Fibroblast of pulmonary artery (primary cell): ENCODE results near the gene CDK5RAP3.

Experiments
- DNase-seq: peaks from one replicate; pipeline ENCODE4 v3.0.0-alpha.2; 2010; ENCODE audit warnings: low read depth
- H3K4me3 ChIP-seq: replicated peaks from 2 replicates; pipeline ENCODE4 v1.5.1; 2011; ENCODE audit warnings: low read depth, mild to moderate bottlenecking, control low read depth, low read length, moderate library complexity
- CTCF ChIP-seq: IDR thresholded peaks from 2 replicates; pipeline ENCODE4 v1.5.1; 2011; ENCODE audit warnings: mild to moderate bottlenecking, control low read depth, low read length, inconsistent platforms; ENCODE audit errors: missing control alignments

The CDK5RAP3 gene

DNA sequence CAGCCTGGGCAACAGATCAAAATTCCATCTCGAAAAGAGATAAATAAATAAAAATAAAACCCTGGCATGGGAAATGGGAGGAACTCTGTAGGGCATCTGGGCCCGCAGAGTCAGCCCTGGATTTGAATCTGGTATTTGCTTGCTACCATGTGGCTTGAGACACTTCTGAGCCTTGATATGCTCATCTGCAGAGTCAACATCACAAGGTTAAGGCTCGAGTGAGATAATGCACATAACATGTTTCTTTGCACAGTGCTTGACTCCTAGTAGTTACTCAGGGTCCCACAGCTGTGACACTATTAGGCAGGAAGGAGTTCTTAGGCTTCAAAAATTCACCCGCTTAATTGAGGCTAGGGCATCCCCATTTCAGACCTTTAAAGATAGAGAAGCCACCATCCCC lies 21.3 kb downstream of the CDK5RAP3 start:
- no peak overlapping the region for H3K4me3 ChIP-seq
- TF ChIP-seq CTCF, result no peak
- DNase-seq, result no peak

DNA sequence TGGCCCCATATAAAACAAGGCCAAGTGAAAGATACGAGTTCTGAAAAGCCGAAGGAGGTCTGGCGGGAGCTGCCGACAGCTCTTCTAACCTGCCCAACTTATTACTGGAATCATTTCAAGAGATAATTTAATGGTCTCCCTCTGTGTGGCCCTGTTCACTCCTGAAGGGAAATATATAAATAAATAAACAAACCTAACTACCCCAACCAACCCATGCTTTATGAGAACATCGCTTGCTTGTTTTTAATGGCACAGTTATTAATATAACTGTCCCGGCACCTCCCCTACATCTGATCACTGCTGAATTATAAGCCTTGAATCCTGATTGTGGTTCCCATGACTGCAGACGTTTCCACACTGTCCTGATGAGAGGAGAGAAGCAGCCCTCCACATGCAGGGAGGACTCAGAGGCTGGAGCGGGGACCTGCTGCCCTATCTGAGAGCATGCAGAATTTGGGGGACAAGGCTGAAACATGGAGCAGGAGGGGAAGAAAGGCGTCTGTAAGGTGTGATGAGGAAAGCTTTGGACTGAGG lies 22.2 kb downstream of the CDK5RAP3 start:
- no peak for TF ChIP-seq CTCF

DNA sequence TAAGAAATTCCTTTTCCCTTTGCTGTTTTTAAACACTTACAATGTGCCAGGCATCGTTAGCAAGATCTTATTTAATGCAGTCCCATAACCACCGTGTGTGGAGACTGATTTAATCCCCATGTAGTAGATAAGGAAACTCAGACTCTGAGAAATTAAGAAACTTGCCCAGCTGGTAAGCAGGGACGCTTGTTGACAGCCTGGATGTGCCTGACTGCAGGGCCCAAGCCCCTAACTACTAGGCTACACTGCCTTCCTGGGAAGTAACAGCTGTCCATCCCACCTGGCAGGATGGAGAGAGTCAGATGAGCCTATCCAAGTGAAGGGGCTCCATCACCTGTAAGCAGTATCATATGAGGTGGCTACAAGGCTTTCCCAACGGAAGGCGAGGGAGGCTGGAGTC lies 23.1 kb downstream of the CDK5RAP3 start:
- no peak for DNase-seq
- no peak overlapping the region for H3K4me3 ChIP-seq
- no peak for TF ChIP-seq CTCF

More for the DNA sequence above, 22.2 kb downstream of the CDK5RAP3 start:
- H3K4me3 ChIP-seq, result no peak overlapping the region
- no peak for DNase-seq

- no peak overlapping the region for H3K4me3 ChIP-seq
- no peak for DNase-seq
- TF ChIP-seq CTCF, result no peak
These were observed 23.8 kb downstream of the CDK5RAP3 start for GRCh38 chr17:47994724-47995123.

- H3K4me3 ChIP-seq, result no peak overlapping the region
- no peak for TF ChIP-seq CTCF
- no peak for DNase-seq
These were observed 24.5 kb downstream of the CDK5RAP3 start for GRCh38 chr17:47995241-47995935.

DNA sequence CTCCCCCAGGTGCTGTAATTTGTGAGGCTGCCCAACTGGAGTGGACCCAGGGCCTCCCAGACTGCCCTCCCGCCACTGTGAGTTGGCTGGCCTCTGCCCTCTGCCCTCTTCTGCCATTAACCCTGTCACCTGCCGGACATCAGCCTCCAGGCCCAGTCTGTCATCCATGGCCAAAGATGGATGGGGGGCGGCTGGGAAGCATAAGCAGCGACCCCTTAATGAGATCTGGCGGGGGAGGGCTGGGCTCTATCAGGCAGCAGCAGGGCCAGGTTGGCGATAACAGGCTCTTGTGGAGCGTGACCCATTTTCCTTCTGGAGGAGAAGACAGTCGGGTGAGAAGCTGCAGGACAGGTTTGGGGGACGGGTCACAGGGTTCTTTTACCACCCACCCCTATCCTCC lies 25.3 kb downstream of the CDK5RAP3 start:
- no peak for TF ChIP-seq CTCF
- H3K4me3 ChIP-seq, result no peak overlapping the region
- no peak for DNase-seq

DNA sequence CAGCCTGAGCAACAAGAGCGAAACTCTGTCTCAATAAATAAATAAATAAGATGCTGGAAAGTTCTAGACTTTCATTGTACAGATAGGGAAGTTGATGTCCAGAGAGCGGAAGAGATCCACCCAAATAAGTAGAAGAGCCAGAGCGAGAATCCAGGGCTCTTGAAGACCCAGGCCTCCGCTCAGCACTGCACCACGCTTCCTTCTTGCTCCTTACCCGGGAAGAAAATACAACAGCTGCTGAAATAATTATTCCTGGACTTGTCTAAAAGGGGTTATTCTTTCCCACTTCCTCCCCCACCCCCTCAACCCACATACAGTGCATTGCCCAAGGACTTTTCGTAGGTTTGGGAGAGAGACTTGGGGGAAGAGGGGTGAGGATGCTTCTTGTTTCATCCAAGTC lies 26.7 kb downstream of the CDK5RAP3 start:
- TF ChIP-seq CTCF, result no peak
- no peak for DNase-seq
- H3K4me3 ChIP-seq, result no peak overlapping the region
